ENCODE results near the gene MAD2L1. TPM values are rescaled to one million over a fixed set of nuclear protein-coding genes. Genes with fewer than 3 reads are reported as not detected.

MAD2L1 gene
- total and polyA plus RNA-seq, 2 of the 4 experiments (the other 2 are of a cell fraction): 13.6 to 15.2 TPM

DNA sequence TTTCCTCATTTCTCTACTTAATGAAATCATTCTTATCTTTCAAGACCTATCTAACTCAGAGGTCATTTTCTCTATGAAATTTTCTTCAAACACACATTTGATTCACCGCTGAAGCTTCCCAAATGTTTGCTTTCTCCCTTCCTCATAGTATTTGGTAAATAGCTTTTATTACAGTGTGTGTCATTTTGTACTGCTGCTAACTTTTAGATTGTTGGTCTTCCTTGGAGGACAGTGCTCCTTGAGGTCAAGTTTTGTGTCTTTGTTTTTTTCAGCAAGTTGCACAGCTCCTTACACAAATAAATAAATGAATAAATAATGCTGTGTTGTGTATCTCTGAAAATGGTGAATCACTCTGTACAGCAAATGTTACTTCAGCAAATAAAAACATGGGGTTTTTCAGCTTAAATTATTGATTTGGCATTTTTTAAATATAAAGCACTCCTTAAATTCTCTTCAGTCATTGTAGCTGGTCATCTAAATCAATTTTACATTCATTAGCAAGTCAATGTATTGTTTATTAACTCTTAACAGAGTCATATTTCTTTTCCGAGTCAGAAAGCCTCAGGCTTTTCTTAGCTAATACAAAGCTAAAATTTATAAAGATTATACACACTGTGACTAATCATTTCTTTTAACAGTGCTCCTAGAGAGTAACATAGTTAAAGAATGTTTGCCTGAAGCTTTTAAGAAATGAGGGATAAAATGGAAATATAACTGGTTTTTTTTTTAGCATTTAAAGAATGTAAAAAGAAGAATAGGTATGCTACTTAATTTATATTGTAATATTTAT is 30.1 kb upstream of the MAD2L1 start:
- in situ Hi-C loops (cut with MboI; ENCODE audit: low sequenced_read_pairs) (no loop called here), intact Hi-C loops (cut with micrococcal nuclease) (no loop called here), dilution Hi-C loops (cut with HindIII; ENCODE audit: low sequenced_read_pairs, unreplicated experiment) (no loop called here)
- no TSS peak for BruUV-seq (replicated peaks)
- H2AFZ ChIP-seq (replicated peaks; ENCODE audit: low read length, poor library complexity): no peak overlapping the region
- H3K56ac ChIP-seq (ENCODE audit: extremely low read depth, insufficient read depth, low read length): no peak overlapping the region
- ChIA-PET POLR2A (ENCODE audit: unreplicated experiment) (no interaction called here), CTCF (no interaction called here)
- H3K4me2 ChIP-seq (ENCODE audit: low read depth, low read length): no peak overlapping the region
- H4K8ac ChIP-seq (ENCODE audit: low read depth in 2 of 2, low read length in 2 of 2): no peak overlapping the region
- H4K91ac ChIP-seq (ENCODE audit: insufficient read depth, low read depth, low read length): no peak overlapping the region
- no peaks in the 10 kb centered on the region for H3K79me1 ChIP-seq (ENCODE audit: low read depth in 1 of 2, low read length in 2 of 2)
- no CpG with 5 or more reads among the region's 2 CpGs for WGBS, 2 experiments (ENCODE audit: extremely low coverage in 2 of 2, insufficient read length in 1 of 2)
- H3K4me1 ChIP-seq (ENCODE audit: control insufficient read depth, insufficient read depth, low read length): no peaks in the 10 kb centered on the region
- TF ChIP-seq RFX5 (IDR thresholded peaks at IDR 0.05; ENCODE audit: low read depth, low read length) (no peak), ELK1 (IDR thresholded peaks at IDR 0.05; ENCODE audit: borderline replicate concordance, low read depth, low read length) (no peak), MXI1 (IDR thresholded peaks at IDR 0.05; ENCODE audit: borderline replicate concordance, low read depth, low read length) (no peak), FOS (IDR thresholded peaks at IDR 0.05; ENCODE audit: low read depth, low read length) (no peak), CHD1 (IDR thresholded peaks at IDR 0.05; ENCODE audit: low read depth, low read length) (no peak), RAD21 (IDR thresholded peaks at IDR 0.05; ENCODE audit: low read length) (no peak), SMC3 (IDR thresholded peaks at IDR 0.05; ENCODE audit: low read depth, low read length) (no peak), RCOR1 (IDR thresholded peaks at IDR 0.05; ENCODE audit: insufficient replicate concordance, low read length) (no peak), NFE2L2 (IDR thresholded peaks at IDR 0.05; ENCODE audit: low read depth, low read length) (no peak), MAZ (IDR thresholded peaks at IDR 0.05; ENCODE audit: borderline replicate concordance, low read depth, low read length) (no peak), CEBPB (IDR thresholded peaks at IDR 0.05; ENCODE audit: low read depth, low read length) (no peak), BHLHE40 (IDR thresholded peaks at IDR 0.05; ENCODE audit: low read depth, low read length) (no peak), CTCF (conservative IDR thresholded peaks at IDR 0.05; ENCODE audit: low read depth, low read length) (no peak), POLR2A (IDR thresholded peaks at IDR 0.05; ENCODE audit: low read depth, low read length) (no peak), MAFK (IDR thresholded peaks at IDR 0.05; ENCODE audit: low read depth, low read length) (no peak)
- TF ChIP-seq, protein P1, sequence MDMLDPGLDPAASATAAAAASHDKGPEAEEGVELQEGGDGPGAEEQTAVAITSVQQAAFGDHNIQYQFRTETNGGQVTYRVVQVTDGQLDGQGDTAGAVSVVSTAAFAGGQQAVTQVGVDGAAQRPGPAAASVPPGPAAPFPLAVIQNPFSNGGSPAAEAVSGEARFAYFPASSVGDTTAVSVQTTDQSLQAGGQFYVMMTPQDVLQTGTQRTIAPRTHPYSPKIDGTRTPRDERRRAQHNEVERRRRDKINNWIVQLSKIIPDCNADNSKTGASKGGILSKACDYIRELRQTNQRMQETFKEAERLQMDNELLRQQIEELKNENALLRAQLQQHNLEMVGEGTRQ (IDR thresholded peaks at IDR 0.05; ENCODE audit: low read depth, low read length): no peak
- no peaks in the 10 kb centered on the region for H3K9me3 ChIP-seq (ENCODE audit: control insufficient read depth, insufficient read depth, low read length)
- DNase-seq (peak; percentile 5), ATAC-seq (ENCODE audit: low read depth) (peak; percentile 78)
- no peak overlapping the region for H2BK5ac ChIP-seq (ENCODE audit: low read depth, low read length, poor library complexity, severe bottlenecking)
- no peak overlapping the region for H4K5ac ChIP-seq (ENCODE audit: low read depth, low read length)
- H4K20me1 ChIP-seq (ENCODE audit: insufficient read depth, low read length): no peaks in the 10 kb centered on the region
- no peak overlapping the region for H3K23ac ChIP-seq (ENCODE audit: low read depth, low read length)
- H3K14ac ChIP-seq (replicated peaks; ENCODE audit: low read depth, low read length): no peak overlapping the region
- H3K4me3 ChIP-seq (ENCODE audit: insufficient read depth, low read depth, low read length): no peak overlapping the region
- no peak overlapping the region for H3K9ac ChIP-seq (ENCODE audit: low read depth, low read length)
- H3K36me3 ChIP-seq (ENCODE audit: control insufficient read depth, insufficient read depth, low read length): no peaks in the 10 kb centered on the region
- H2BK15ac ChIP-seq (ENCODE audit: low read depth, low read length): no peak overlapping the region
- no peak overlapping the region for H2BK20ac ChIP-seq (ENCODE audit: low read depth, low read length)
- H3K18ac ChIP-seq (ENCODE audit: low read depth, low read length): no peak overlapping the region
- H2AK5ac ChIP-seq (ENCODE audit: low read depth, low read length): no peak overlapping the region
- H3K4ac ChIP-seq (ENCODE audit: low read depth, low read length): no peak overlapping the region
- H2AK9ac ChIP-seq (replicated peaks; ENCODE audit: low read depth, low read length, poor library complexity): no peak overlapping the region
- no peak overlapping the region for H3K27ac ChIP-seq (ENCODE audit: insufficient read depth, low read length)
- H3K27me3 ChIP-seq (ENCODE audit: control insufficient read depth, insufficient read depth, low read length): no peaks in the 10 kb centered on the region; the same call in 1 of the 2 replicates
- no peaks in the 10 kb centered on the region for H3K9me1 ChIP-seq (ENCODE audit: insufficient read depth, low read length)
- H2BK120ac ChIP-seq (ENCODE audit: low read depth, low read length): no peak overlapping the region

All from IMR-90 (cell line).